ENCODE results near the gene CARTPT.

Gene CARTPT

GRCh38 chr5:71743155-71743554 is 24.1 kb downstream of the CARTPT start:
- DNase-seq (ENCODE audit: low read depth, low spot score), result no peak
- no peak overlapping the region for H3K4me3 ChIP-seq (ENCODE audit: low read depth, low read length)
- TF ChIP-seq CTCF (IDR thresholded peaks at IDR 0.05; ENCODE audit: low read depth, low read length), result no peak
- in situ Hi-C loops (cut with HindIII; ENCODE audit: low sequenced_read_pairs), result no loop called here

GRCh38 chr5:71744009-71744790 is 25.1 kb downstream of the CARTPT start:
- in situ Hi-C loops (cut with HindIII; ENCODE audit: low sequenced_read_pairs), result no loop called here
- H3K4me3 ChIP-seq (ENCODE audit: low read depth, low read length), result no peak overlapping the region
- DNase-seq (ENCODE audit: low read depth, low spot score), result no peak
- no peak for TF ChIP-seq CTCF (IDR thresholded peaks at IDR 0.05; ENCODE audit: low read depth, low read length)

- TF ChIP-seq CTCF (IDR thresholded peaks at IDR 0.05; ENCODE audit: low read depth, low read length), result no peak
- no peak for DNase-seq (ENCODE audit: low read depth, low spot score)
- H3K4me3 ChIP-seq (ENCODE audit: low read depth, low read length), result no peak overlapping the region
- in situ Hi-C loops (cut with HindIII; ENCODE audit: low sequenced_read_pairs), result no loop called here
These were observed 28.1 kb downstream of the CARTPT start for GRCh38 chr5:71747182-71747581.

GRCh38 chr5:71748360-71748759 is 29.3 kb downstream of the CARTPT start:
- TF ChIP-seq CTCF (IDR thresholded peaks at IDR 0.05; ENCODE audit: low read depth, low read length), result no peak
- no peak overlapping the region for H3K4me3 ChIP-seq (ENCODE audit: low read depth, low read length)
- in situ Hi-C loops (cut with HindIII; ENCODE audit: low sequenced_read_pairs), result no loop called here
- DNase-seq (ENCODE audit: low read depth, low spot score), result no peak

- TF ChIP-seq CTCF (IDR thresholded peaks at IDR 0.05; ENCODE audit: low read depth, low read length), result no peak
- no peak overlapping the region for H3K4me3 ChIP-seq (ENCODE audit: low read depth, low read length)
- in situ Hi-C loops (cut with HindIII; ENCODE audit: low sequenced_read_pairs), result no loop called here
- no peak for DNase-seq (ENCODE audit: low read depth, low spot score)
These were observed 32.3 kb downstream of the CARTPT start for GRCh38 chr5:71751422-71751821.

GRCh38 chr5:71752441-71753190 is 33.5 kb downstream of the CARTPT start:
- no peak for TF ChIP-seq CTCF (IDR thresholded peaks at IDR 0.05; ENCODE audit: low read depth, low read length)
- H3K4me3 ChIP-seq (ENCODE audit: low read depth, low read length), result no peak overlapping the region
- no peak for DNase-seq (ENCODE audit: low read depth, low spot score)
- in situ Hi-C loops (cut with HindIII; ENCODE audit: low sequenced_read_pairs), result no loop called here

Measured in astrocyte of the spinal cord (primary cell).